GM10248 (cell line): ENCODE data around the gene DOCK7.
"Not testable (repeated sequence)": the region's sequence is repeated elsewhere in the genome, so short reads cannot be mapped to it uniquely, and the experiment has no call there.

Source experiments
- CTCF ChIA-PET: fragments of 300-600 bp; sonication (Branson Sonifier 250); formaldehyde crosslinking; extraction: SDS; loops from one replicate; lab custom pipeline; 2021; ENCODE audit warnings: antibody characterized with exemption; lab: Yijun Ruan, JAX
- POLR2A ChIA-PET: fragments of 350-650 bp; sonication (Branson Sonifier 250); formaldehyde crosslinking; extraction: SDS; loops from one replicate; lab custom pipeline; 2020; ENCODE audit warnings: antibody characterized with exemption; lab: Yijun Ruan, JAX
- DNase-seq: peaks from one replicate; pipeline ENCODE4 v3.0.0; 2012; ENCODE audit errors: extremely low spot score
- TF ChIP-seq, protein P1 (sequence below): IDR thresholded peaks from 2 replicates; pipeline ENCODE4 v1.5.1; 2012; ENCODE audit warnings: mild to moderate bottlenecking, low read depth; ENCODE audit errors: extremely low read depth, missing control alignments, control extremely low read depth

DOCK7 gene

DNA sequence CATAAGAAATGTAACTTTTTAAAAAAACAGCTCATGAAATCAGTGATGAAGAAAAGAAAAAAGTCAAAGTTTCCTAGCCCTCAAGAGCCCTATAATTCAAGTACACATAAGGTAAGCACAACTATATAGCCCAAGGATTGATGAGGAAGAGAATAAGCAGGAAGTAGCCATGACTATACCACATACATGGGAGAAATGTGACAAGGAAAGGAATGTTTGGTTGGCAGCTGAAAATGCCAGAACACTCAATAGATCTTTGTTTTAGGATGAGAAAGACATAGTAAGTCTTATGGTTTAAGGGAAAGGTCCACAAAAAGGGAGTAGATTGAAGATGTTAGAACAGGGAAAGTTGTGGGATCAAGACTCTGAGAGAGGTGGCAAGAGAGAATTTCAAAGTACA lies 5.7 kb downstream of the DOCK7 start:
- POLR2A ChIA-PET = no interaction called here
- CTCF ChIA-PET = interaction anchor here (0.7 to 1.3 kb wide), 3 partner anchors 10 to 175 kb away, joined by 3 to 4 read pairs (median 3); no protein-coding TSS in a partner anchor

DNA sequence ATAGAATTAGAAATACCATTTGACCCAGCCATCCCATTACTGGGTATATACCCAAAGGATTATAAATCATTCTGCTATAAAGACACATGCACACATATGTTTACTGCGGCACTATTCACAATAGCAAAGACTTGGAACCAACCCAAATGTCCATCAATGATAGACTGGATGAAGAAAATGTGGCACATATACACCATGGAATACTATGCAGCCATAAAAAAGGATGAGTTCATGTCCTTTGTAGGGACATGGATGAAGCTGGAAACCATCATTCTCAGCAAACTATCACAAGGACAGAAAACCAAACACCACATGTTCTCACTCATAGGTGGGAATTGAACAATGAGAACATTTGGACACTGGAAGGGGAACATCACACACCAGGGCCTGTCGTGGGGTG lies 7.2 kb downstream of the DOCK7 start:
- DNase-seq, CTCF ChIA-PET, POLR2A ChIA-PET: not testable (repeated sequence)

More for the DNA sequence above, 5.7 kb downstream of the DOCK7 start:
- DNase-seq = no peak
- TF ChIP-seq, protein P1, sequence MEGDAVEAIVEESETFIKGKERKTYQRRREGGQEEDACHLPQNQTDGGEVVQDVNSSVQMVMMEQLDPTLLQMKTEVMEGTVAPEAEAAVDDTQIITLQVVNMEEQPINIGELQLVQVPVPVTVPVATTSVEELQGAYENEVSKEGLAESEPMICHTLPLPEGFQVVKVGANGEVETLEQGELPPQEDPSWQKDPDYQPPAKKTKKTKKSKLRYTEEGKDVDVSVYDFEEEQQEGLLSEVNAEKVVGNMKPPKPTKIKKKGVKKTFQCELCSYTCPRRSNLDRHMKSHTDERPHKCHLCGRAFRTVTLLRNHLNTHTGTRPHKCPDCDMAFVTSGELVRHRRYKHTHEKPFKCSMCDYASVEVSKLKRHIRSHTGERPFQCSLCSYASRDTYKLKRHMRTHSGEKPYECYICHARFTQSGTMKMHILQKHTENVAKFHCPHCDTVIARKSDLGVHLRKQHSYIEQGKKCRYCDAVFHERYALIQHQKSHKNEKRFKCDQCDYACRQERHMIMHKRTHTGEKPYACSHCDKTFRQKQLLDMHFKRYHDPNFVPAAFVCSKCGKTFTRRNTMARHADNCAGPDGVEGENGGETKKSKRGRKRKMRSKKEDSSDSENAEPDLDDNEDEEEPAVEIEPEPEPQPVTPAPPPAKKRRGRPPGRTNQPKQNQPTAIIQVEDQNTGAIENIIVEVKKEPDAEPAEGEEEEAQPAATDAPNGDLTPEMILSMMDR = no peak

DNA sequence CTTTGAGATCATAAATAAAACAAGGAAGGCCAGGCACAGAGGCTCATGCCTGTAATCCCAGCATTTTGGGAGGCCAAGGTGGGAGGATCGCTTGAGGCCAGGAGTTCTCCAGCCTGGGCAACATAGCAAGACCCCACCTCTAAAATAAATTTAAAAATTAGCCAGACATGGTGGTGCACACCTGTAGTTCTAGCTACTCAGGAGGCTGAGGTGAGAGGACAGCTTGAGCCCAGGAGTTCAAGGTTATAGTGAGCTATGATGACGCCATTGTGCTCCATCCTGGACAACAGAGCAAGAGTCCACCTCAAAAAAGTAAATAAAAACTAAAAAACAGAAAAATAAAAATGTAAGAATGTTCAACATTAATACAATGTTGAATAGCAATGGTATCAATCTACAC lies 10.4 kb downstream of the DOCK7 start:
- DNase-seq, POLR2A ChIA-PET: not testable (repeated sequence)
- CTCF ChIA-PET = interaction anchor here (1.2 to 2.0 kb wide), 2 partner anchors 14 to 24 kb away, joined by 3 to 5 read pairs; no protein-coding TSS in a partner anchor

DNA sequence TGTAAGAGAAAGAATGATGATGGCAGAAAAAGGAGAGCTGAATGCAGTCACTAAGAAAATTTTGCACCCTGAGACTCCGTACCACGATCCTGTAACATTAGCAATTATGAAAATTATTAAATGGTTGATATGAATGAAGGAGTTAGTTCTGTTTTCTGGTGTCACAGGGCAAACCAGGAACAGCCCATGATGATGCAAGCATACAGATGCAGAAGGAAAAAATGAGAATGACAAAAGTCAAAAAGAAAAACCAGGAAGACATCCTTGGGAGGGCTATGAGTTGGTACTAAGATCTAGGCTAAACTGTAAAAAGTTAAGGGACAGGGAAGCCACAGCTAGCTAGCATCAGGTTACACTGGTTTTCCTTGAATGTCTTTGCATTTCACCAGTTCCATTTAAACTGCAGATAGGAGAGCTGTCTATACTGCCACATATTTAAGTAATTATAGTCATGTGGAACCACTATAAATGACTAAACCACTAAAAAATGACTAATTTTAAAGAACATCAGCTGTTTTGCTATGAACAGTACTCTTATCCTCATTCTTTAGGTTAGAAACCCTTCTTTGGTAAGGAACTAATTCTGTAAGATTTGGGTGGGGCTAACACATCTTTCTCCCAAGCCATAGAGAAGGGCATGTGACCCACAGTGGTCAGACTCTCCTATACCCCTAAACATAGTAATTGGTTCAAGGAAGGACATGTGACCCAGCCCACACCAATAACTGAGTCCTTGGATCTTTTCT lies 11.4 kb downstream of the DOCK7 start:
- DNase-seq = no peak
- ChIA-PET CTCF (interaction anchor here (1.0 to 2.0 kb wide), 3 partner anchors 10 to 23 kb away, joined by 3 to 5 read pairs (median 3); no protein-coding TSS in a partner anchor), POLR2A (no interaction called here)
- TF ChIP-seq, protein P1 = no peak

DNA sequence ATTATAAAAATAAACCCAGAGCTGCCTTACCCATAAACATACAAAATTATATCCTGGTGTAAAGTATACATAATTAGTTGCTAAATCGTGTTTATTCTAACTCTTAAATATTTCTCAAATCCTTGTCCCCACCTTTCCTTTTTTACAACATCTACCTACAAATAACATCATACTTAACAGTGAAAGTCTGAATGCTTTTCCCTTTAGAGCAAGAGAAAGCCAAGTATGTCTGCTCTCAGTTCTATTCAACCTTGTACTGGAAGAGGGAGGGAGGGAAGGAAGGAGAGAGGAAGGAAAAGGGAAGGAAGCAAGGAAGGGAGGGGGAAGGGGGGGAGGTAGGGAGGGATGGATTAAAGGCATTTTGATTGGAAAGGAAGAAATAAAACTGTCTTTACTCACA lies 14.6 kb downstream of the DOCK7 start:
- ChIA-PET CTCF (interaction anchor here (1.5 kb wide), 1 partner anchor 9 kb away, joined by 4 read pairs; no protein-coding TSS in a partner anchor), POLR2A (no interaction called here)
- no peak for DNase-seq
- TF ChIP-seq, protein P1 = no peak

DNA sequence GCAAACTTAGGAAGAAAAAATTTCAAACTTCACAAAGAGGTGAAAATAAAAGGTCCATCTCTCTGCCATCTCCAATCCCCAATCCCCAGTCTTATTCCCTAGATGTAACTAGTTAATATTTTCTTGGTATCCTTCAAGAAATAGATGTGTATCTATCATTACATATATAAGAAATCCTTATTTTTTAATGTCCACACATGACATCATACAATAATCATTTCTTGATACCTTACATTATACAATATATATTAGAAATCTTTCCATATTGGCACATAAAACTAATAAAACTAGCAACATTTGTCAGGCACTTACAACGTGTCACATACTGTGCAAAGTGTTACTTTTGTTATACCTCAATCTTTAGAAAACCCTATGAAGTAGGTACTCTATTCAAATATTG lies 16.2 kb downstream of the DOCK7 start:
- ChIA-PET POLR2A (no interaction called here), CTCF (interaction anchor here (1.5 kb wide), 1 partner anchor 10 kb away, joined by 4 read pairs; no protein-coding TSS in a partner anchor)
- TF ChIP-seq, protein P1 = no peak
- no peak for DNase-seq

DNA sequence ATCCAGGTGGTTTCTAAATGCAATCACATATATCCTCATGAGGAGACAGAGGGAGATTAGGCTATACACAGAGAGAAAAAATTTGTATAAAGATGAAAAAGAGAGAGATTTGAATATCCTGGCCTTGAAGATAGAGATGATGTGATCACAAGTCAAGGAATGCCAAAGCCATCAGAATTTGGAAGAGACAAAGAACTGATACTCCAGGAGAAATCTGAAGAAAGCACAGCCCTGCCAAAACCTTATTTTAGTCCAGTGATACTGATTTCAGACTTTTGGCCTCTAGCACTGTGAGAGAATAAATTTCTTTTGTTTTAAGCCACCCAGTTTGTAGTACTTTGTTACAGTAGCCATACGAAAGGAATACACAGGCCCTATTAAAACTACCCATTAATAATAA lies 33.4 kb downstream of the DOCK7 start:
- no peak for DNase-seq
- POLR2A ChIA-PET = no interaction called here
- TF ChIP-seq, protein P1 = no peak
- CTCF ChIA-PET = no interaction called here
